K562 (cell line): ENCODE data around the gene UBE3D.

Experiments
- CHD2 ChIP-seq: IDR thresholded peaks from 2 replicates; pipeline ENCODE4 v1.6.1; 2011; ENCODE audit warnings: low read depth, low read length
- CHD4 ChIP-seq: fragments of 200-600 bp; sonication (generic); IDR thresholded peaks from 3 replicates; pipeline ENCODE4 v1.6.1; 2012; ENCODE audit warnings: low read depth, mild to moderate bottlenecking, mixed read lengths, low read length, inconsistent platforms; ENCODE audit not compliant: insufficient read depth, insufficient replicate concordance, poor library complexity, severe bottlenecking
- FOXM1 ChIP-seq, 2 experiments: fragments of 450-650 bp in 1 of 2; sonication (generic) in 1 of 2; formaldehyde crosslinking in 1 of 2; IDR thresholded peaks; 2 replicates each; pipeline versions ENCODE4 v1.6.1 to v1.9.0; 2017 to 2022; ENCODE audit warnings: low read depth in 2 of 2, mild to moderate bottlenecking in 2 of 2, missing genetic modification reagents in 1 of 2, moderate library complexity in 1 of 2
- GABPA ChIP-seq: fragments of 200-800 bp; sonication (Bioruptor generic); conservative IDR thresholded peaks from 2 replicates; pipeline ENCODE4 v1.6.1; 2016; ENCODE audit warnings: low read depth, missing genetic modification characterization, missing compliant biosample characterization
- JUNB ChIP-seq: fragments of 450-650 bp; formaldehyde crosslinking; conservative IDR thresholded peaks from 2 replicates; pipeline ENCODE4 v1.4.0; 2020; ENCODE audit warnings: mild to moderate bottlenecking
- MYC ChIP-seq, 2 experiments: fragments of 250-450 bp in 1 of 2; sonication (Bioruptor Pico) in 1 of 2; IDR thresholded peaks; 2 replicates each; pipeline versions ENCODE4 v1.5.1 to v1.6.1; 2012 to 2021; ENCODE audit warnings: low read depth in 2 of 2, borderline replicate concordance in 1 of 2, improper control_type of control experiment in 1 of 2, low read length in 1 of 2, mild to moderate bottlenecking in 1 of 2, moderate library complexity in 1 of 2
- NR2C1 ChIP-seq, 2 experiments: fragments of 450-650 bp; IDR thresholded peaks; 2 replicates each; pipeline ENCODE4 v1.6.1; 2017; ENCODE audit warnings: mild to moderate bottlenecking in 2 of 2, antibody characterized with exemption in 1 of 2, inconsistent platforms in 1 of 2, missing compliant biosample characterization in 1 of 2, missing genetic modification characterization in 1 of 2
- RBM22 ChIP-seq: fragments of 200-400 bp; formaldehyde crosslinking; IDR thresholded peaks from 2 replicates; pipeline ENCODE4 v1.6.1; 2018; ENCODE audit warnings: low read length, low read depth; ENCODE audit not compliant: poor library complexity, severe bottlenecking
- ZC3H11A ChIP-seq: IDR thresholded peaks from 2 replicates; pipeline ENCODE4 v1.6.1; 2012; ENCODE audit warnings: low read depth, low read length, improper control_type of control experiment
- TF ChIP-seq, protein P1 (sequence below): IDR thresholded peaks from 3 replicates; pipeline ENCODE4 v1.6.1; 2011; ENCODE audit warnings: borderline replicate concordance, mild to moderate bottlenecking, moderate library complexity; ENCODE audit not compliant: insufficient read length; ENCODE audit errors: extremely low read depth
- TF ChIP-seq, protein P2 (sequence below), 2 experiments: fragments of 450-650 bp in 1 of 2; sonication (generic) in 1 of 2; formaldehyde crosslinking in 1 of 2; IDR thresholded peaks; 2 replicates each; pipeline versions ENCODE4 v1.7.1 to v1.9.0; 2016 to 2022; ENCODE audit warnings: inconsistent platforms in 1 of 2, mild to moderate bottlenecking in 1 of 2, missing genetic modification reagents in 1 of 2
- TF ChIP-seq, protein P3 (sequence below), 3 experiments: IDR thresholded peaks in 2 of 3; conservative IDR thresholded peaks in 1 of 3; 2 replicates each; pipeline ENCODE4 v1.5.1; 2011 to 2012; ENCODE audit warnings: low read length in 3 of 3, mild to moderate bottlenecking in 3 of 3, control low read depth in 2 of 3, improper control_type of control experiment in 1 of 3, inconsistent platforms in 1 of 3, low read depth in 1 of 3, mixed read lengths in 1 of 3, moderate library complexity in 1 of 3; ENCODE audit not compliant: insufficient read depth in 2 of 3
- TF ChIP-seq, protein P4 (sequence below): fragments of 250-450 bp; sonication (Bioruptor Pico); IDR thresholded peaks from 2 replicates; pipeline ENCODE4 v1.8.0; 2021; ENCODE audit warnings: moderate library complexity, mild to moderate bottlenecking, inconsistent platforms
- TF ChIP-seq, protein P5 (sequence below): sonication (generic); formaldehyde crosslinking; IDR thresholded peaks from 2 replicates; pipeline ENCODE4 v1.5.0; 2020; ENCODE audit warnings: missing genetic modification reagents

DNA sequence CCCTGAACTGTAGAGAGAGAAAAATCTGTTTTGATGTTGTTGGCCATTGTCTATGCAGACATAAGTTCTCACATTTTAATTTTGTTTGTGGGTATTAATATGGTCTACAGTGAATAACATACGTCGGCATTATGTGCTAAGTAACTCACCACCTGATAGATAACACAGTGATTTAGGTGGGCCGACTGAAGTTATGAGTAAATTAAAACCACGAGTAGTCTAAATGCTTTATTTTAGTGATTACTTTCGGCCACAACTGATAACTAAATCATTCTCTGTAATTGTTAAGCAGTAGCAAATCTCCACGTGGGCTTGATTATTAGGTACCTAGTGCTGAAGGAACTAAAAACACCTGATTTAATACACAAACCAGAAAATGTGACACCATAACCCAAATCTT is 3.0 kb upstream of the UBE3D start:
- TF ChIP-seq, protein P1, sequence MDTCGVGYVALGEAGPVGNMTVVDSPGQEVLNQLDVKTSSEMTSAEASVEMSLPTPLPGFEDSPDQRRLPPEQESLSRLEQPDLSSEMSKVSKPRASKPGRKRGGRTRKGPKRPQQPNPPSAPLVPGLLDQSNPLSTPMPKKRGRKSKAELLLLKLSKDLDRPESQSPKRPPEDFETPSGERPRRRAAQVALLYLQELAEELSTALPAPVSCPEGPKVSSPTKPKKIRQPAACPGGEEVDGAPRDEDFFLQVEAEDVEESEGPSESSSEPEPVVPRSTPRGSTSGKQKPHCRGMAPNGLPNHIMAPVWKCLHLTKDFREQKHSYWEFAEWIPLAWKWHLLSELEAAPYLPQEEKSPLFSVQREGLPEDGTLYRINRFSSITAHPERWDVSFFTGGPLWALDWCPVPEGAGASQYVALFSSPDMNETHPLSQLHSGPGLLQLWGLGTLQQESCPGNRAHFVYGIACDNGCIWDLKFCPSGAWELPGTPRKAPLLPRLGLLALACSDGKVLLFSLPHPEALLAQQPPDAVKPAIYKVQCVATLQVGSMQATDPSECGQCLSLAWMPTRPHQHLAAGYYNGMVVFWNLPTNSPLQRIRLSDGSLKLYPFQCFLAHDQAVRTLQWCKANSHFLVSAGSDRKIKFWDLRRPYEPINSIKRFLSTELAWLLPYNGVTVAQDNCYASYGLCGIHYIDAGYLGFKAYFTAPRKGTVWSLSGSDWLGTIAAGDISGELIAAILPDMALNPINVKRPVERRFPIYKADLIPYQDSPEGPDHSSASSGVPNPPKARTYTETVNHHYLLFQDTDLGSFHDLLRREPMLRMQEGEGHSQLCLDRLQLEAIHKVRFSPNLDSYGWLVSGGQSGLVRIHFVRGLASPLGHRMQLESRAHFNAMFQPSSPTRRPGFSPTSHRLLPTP, result no peak
- TF ChIP-seq, protein P2, sequence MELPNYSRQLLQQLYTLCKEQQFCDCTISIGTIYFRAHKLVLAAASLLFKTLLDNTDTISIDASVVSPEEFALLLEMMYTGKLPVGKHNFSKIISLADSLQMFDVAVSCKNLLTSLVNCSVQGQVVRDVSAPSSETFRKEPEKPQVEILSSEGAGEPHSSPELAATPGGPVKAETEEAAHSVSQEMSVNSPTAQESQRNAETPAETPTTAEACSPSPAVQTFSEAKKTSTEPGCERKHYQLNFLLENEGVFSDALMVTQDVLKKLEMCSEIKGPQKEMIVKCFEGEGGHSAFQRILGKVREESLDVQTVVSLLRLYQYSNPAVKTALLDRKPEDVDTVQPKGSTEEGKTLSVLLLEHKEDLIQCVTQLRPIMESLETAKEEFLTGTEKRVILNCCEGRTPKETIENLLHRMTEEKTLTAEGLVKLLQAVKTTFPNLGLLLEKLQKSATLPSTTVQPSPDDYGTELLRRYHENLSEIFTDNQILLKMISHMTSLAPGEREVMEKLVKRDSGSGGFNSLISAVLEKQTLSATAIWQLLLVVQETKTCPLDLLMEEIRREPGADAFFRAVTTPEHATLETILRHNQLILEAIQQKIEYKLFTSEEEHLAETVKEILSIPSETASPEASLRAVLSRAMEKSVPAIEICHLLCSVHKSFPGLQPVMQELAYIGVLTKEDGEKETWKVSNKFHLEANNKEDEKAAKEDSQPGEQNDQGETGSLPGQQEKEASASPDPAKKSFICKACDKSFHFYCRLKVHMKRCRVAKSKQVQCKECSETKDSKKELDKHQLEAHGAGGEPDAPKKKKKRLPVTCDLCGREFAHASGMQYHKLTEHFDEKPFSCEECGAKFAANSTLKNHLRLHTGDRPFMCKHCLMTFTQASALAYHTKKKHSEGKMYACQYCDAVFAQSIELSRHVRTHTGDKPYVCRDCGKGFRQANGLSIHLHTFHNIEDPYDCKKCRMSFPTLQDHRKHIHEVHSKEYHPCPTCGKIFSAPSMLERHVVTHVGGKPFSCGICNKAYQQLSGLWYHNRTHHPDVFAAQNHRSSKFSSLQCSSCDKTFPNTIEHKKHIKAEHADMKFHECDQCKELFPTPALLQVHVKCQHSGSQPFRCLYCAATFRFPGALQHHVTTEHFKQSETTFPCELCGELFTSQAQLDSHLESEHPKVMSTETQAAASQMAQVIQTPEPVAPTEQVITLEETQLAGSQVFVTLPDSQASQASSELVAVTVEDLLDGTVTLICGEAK (IDR thresholded peaks at IDR 0.05), result 0 out of 2 replicates have a peak, but pooled peaks have one; percentile 6
- TF ChIP-seq, protein P2 (CRISPR knock-in tag; IDR thresholded peaks at IDR 0.05), result no peak
- TF ChIP-seq, protein P3, sequence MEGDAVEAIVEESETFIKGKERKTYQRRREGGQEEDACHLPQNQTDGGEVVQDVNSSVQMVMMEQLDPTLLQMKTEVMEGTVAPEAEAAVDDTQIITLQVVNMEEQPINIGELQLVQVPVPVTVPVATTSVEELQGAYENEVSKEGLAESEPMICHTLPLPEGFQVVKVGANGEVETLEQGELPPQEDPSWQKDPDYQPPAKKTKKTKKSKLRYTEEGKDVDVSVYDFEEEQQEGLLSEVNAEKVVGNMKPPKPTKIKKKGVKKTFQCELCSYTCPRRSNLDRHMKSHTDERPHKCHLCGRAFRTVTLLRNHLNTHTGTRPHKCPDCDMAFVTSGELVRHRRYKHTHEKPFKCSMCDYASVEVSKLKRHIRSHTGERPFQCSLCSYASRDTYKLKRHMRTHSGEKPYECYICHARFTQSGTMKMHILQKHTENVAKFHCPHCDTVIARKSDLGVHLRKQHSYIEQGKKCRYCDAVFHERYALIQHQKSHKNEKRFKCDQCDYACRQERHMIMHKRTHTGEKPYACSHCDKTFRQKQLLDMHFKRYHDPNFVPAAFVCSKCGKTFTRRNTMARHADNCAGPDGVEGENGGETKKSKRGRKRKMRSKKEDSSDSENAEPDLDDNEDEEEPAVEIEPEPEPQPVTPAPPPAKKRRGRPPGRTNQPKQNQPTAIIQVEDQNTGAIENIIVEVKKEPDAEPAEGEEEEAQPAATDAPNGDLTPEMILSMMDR (IDR thresholded peaks at IDR 0.05 in 2 of 3, conservative IDR thresholded peaks at IDR 0.05 in 1 of 3; ENCODE audit: insufficient read depth in 2 of 3, low read depth in 1 of 3, low read length in 3 of 3), result no peak
- no peak for TF ChIP-seq CHD2
- no peak for TF ChIP-seq GABPA (tag)
- TF ChIP-seq FOXM1 (IDR thresholded peaks at IDR 0.05; ENCODE audit: low read depth), result no peak
- TF ChIP-seq FOXM1 (CRISPR knock-in tag; IDR thresholded peaks at IDR 0.05; ENCODE audit: low read depth), result no peak
- no peak for TF ChIP-seq ZC3H11A
- TF ChIP-seq RBM22, result no peak
- TF ChIP-seq MYC (IDR thresholded peaks at IDR 0.05; ENCODE audit: low read depth, low read length), result no peak
- TF ChIP-seq MYC (CRISPR knock-in tag; IDR thresholded peaks at IDR 0.05; ENCODE audit: borderline replicate concordance, low read depth), result no peak
- TF ChIP-seq JUNB (CRISPR knock-in tag), result no peak
- TF ChIP-seq, protein P4, sequence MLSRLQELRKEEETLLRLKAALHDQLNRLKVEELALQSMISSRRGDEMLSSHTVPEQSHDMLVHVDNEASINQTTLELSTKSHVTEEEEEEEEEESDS (CRISPR knock-in tag), result no peak
- no peak for TF ChIP-seq CHD4
- TF ChIP-seq, protein P5, sequence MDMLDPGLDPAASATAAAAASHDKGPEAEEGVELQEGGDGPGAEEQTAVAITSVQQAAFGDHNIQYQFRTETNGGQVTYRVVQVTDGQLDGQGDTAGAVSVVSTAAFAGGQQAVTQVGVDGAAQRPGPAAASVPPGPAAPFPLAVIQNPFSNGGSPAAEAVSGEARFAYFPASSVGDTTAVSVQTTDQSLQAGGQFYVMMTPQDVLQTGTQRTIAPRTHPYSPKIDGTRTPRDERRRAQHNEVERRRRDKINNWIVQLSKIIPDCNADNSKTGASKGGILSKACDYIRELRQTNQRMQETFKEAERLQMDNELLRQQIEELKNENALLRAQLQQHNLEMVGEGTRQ (CRISPR knock-in tag), result no peak
- TF ChIP-seq NR2C1 (IDR thresholded peaks at IDR 0.05), result no peak
- no peak for TF ChIP-seq NR2C1 (tag; IDR thresholded peaks at IDR 0.05)
